ENCODE data around the gene ADAM12.

- TF ChIP-seq POLR2AphosphoS5 (IDR thresholded peaks at IDR 0.05; ENCODE audit: low read depth, low read length) (no peak), POU2F2 (IDR thresholded peaks at IDR 0.05; ENCODE audit: low read depth, low read length) (no peak), POLR2A (IDR thresholded peaks at IDR 0.05; ENCODE audit: low read depth, low read length) (no peak), TAF1 (IDR thresholded peaks at IDR 0.05; ENCODE audit: low read depth, low read length) (no peak), SPI1 (IDR thresholded peaks at IDR 0.05; ENCODE audit: low read depth, low read length) (no peak)
Measured at GRCh38 chr10:126247446-126247975, 140.8 kb downstream of the ADAM12 start.

All from GM12891 (cell line).